ENCODE data around the gene GOLM1.

GOLM1 gene

GRCh38 chr9:85981369-85981768, 118.0 kb downstream of the GOLM1 start:
- DNase-seq (ENCODE audit: low read depth), result no peak

GRCh38 chr9:85978496-85978895, 120.9 kb downstream of the GOLM1 start:
- DNase-seq (ENCODE audit: low read depth), result no peak
